ENCODE results near the gene GPC1.

GPC1 gene

GRCh38 chr2:240438810-240439697 is 3.6 kb downstream of the GPC1 start:
- no peak for DNase-seq (ENCODE audit: low spot score)
- in situ Hi-C loops (cut with MboI; ENCODE audit: low sequenced_read_pairs, unreplicated experiment): loop anchor here (25.0 kb wide), 2 partner anchors 202 to 277 kb away; no protein-coding TSS in a partner anchor
- TF ChIP-seq CTCF (IDR thresholded peaks at IDR 0.05; ENCODE audit: borderline replicate concordance, control extremely low read depth, extremely low read depth, insufficient read depth, missing control alignments): no peak

GRCh38 chr2:240439698-240440151 is 4.3 kb downstream of the GPC1 start:
- DNase-seq (ENCODE audit: low spot score): no peak
- in situ Hi-C loops (cut with MboI; ENCODE audit: low sequenced_read_pairs, unreplicated experiment): loop anchor here (25.0 kb wide), 2 partner anchors 202 to 277 kb away; no protein-coding TSS in a partner anchor
- no peak for TF ChIP-seq CTCF (IDR thresholded peaks at IDR 0.05; ENCODE audit: borderline replicate concordance, control extremely low read depth, extremely low read depth, insufficient read depth, missing control alignments)

GRCh38 chr2:240440251-240440650 is 4.8 kb downstream of the GPC1 start:
- TF ChIP-seq CTCF (IDR thresholded peaks at IDR 0.05; ENCODE audit: borderline replicate concordance, control extremely low read depth, extremely low read depth, insufficient read depth, missing control alignments): no peak
- DNase-seq (ENCODE audit: low spot score): no peak
- in situ Hi-C loops (cut with MboI; ENCODE audit: low sequenced_read_pairs, unreplicated experiment): loop anchor here (25.0 kb wide), 2 partner anchors 203 to 278 kb away; no protein-coding TSS in a partner anchor

- no peak for TF ChIP-seq CTCF (IDR thresholded peaks at IDR 0.05; ENCODE audit: borderline replicate concordance, control extremely low read depth, extremely low read depth, insufficient read depth, missing control alignments)
- DNase-seq (ENCODE audit: low spot score): no peak
- in situ Hi-C loops (cut with MboI; ENCODE audit: low sequenced_read_pairs, unreplicated experiment): loop anchor here (25.0 kb wide), 2 partner anchors 204 to 279 kb away; no protein-coding TSS in a partner anchor
Measured at GRCh38 chr2:240440704-240441320, 5.3 kb downstream of the GPC1 start.

GRCh38 chr2:240441326-240441992 is 6.0 kb downstream of the GPC1 start:
- TF ChIP-seq CTCF (IDR thresholded peaks at IDR 0.05; ENCODE audit: borderline replicate concordance, control extremely low read depth, extremely low read depth, insufficient read depth, missing control alignments): no peak
- in situ Hi-C loops (cut with MboI; ENCODE audit: low sequenced_read_pairs, unreplicated experiment): loop anchor here (25.0 kb wide), 2 partner anchors 204 to 279 kb away; no protein-coding TSS in a partner anchor

GRCh38 chr2:240441993-240442411 is 6.5 kb downstream of the GPC1 start:
- TF ChIP-seq CTCF (IDR thresholded peaks at IDR 0.05; ENCODE audit: borderline replicate concordance, control extremely low read depth, extremely low read depth, insufficient read depth, missing control alignments): no peak
- in situ Hi-C loops (cut with MboI; ENCODE audit: low sequenced_read_pairs, unreplicated experiment): loop anchor here (25.0 kb wide), 2 partner anchors 205 to 280 kb away; no protein-coding TSS in a partner anchor

More at GRCh38 chr2:240441326-240441992, 6.0 kb downstream of the GPC1 start:
- no peak for DNase-seq (ENCODE audit: low spot score)

More at GRCh38 chr2:240441993-240442411, 6.5 kb downstream of the GPC1 start:
- DNase-seq (ENCODE audit: low spot score): no peak

Data from GM13976 (cell line).